ENCODE measurements around the gene CARS1.

CARS1 gene

DNA sequence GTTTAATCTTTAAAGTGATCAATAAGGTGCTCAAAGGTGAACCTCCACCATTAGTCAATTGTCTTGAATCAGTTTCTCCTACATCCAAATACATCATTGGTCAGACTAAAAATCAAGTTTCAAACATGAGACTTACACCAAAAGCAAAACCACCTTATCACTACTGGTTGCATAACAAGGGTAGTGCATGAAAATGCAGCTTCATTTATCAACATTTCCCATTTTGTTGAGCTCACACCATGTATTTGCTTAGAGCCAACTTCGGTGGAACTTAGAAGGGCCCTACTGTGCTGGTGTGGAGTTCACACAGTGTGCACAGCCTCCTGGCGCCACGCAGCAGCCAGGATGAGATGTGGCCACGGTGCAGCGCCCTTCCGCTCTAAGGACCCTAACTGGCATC, 104.9 kb downstream of the CARS1 start:
- DNase-seq: no peak

DNA sequence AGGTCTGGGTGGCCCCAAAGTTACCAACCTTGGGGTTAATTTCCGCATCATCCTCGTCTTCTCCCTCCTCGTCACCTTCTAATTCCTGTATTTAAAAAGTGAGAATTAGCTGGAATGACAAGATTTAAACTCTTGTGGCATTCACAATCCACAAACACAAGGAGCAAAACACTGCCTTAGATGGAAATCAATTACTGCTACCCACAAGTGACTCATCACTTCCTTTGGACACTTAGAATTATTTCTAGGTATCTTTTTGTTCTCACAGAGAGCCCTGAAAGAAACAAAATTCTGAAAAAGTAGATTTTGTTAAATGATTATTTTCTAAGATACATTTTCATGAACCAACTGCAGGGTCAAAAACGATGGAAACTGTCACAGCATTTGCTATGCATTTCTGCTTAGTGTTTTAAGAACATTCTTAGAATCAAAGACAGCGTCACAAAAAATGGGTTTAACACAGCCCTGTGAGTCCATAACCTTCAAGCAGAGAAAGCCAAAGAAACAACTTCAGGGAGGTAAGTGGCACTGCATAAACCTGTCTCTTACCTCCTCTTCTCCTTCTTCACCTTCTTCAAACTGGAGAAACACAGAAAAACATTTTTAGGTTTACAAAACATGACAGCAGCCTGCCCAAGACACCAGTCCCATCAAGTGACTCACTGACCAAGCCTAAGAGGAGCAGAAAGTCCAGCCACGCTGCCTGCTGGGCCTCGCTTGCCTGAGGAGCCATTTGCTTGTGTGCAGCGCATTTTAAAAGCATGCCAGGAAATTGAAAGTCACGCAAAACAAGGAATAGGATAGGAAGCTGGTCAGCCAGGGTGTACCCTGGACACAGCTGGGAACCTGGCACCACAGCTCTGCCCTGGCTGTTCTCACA, 105.8 kb downstream of the CARS1 start:
- DNase-seq: no peak

Data from CD4-positive, alpha-beta T cell treated with Interleukin-15 for 1 hour (primary cell).